Activated naive CD4-positive, alpha-beta T cell treated with anti-CD3 and anti-CD28 coated beads, Interleukin-2, amount 50 U/mL, for 24 hours (primary cell): ENCODE data around the gene LOXL3.

Source experiments
- H3K27ac Mint-ChIP-seq: one replicate; pipeline ENCODE4 v1.8.0; 2021; ENCODE audit warnings: mild to moderate bottlenecking, mixed read lengths
- H3K27me3 Mint-ChIP-seq: one replicate; pipeline ENCODE4 v1.8.0; 2021; ENCODE audit warnings: mixed read lengths
- H3K36me3 Mint-ChIP-seq: one replicate; pipeline ENCODE4 v1.8.0; 2021; ENCODE audit warnings: mixed read lengths
- H3K4me1 Mint-ChIP-seq: one replicate; pipeline ENCODE4 v1.8.0; 2021; ENCODE audit warnings: mixed read lengths
- H3K4me3 Mint-ChIP-seq: one replicate; pipeline ENCODE4 v1.8.0; 2021; ENCODE audit warnings: mild to moderate bottlenecking, mixed read lengths
- H3K9me3 Mint-ChIP-seq: one replicate; pipeline ENCODE4 v1.8.0; 2021; ENCODE audit warnings: mixed read lengths

Gene LOXL3

GRCh38 chr2:74559912-74560311 is 6.2 kb upstream of the LOXL3 start:
- Mint-ChIP-seq H3K27me3 (peaks cover 3% of the 10 kb centered on the region), H3K9me3 (no peaks in the 10 kb centered on the region), H3K4me1 (peaks cover 9% of the 10 kb centered on the region), H3K4me3 (no peak overlapping the region), H3K27ac (no peak overlapping the region), H3K36me3 (no peaks in the 10 kb centered on the region)

GRCh38 chr2:74558284-74559230 is 4.8 kb upstream of the LOXL3 start:
- Mint-ChIP-seq H3K27ac (no peak overlapping the region), H3K9me3 (no peaks in the 10 kb centered on the region), H3K27me3 (peaks cover 3% of the 10 kb centered on the region), H3K4me3 (no peak overlapping the region), H3K36me3 (no peaks in the 10 kb centered on the region), H3K4me1 (peaks cover 9% of the 10 kb centered on the region)

- Mint-ChIP-seq H3K27ac (no peak overlapping the region), H3K36me3 (no peaks in the 10 kb centered on the region), H3K4me1 (peaks cover 9% of the 10 kb centered on the region), H3K9me3 (no peaks in the 10 kb centered on the region), H3K27me3 (peaks cover 1% of the 10 kb centered on the region), H3K4me3 (peak overlapping the region; percentile 47)
These were observed 3.2 kb upstream of the LOXL3 start for GRCh38 chr2:74556831-74557370.

GRCh38 chr2:74556159-74556558 is 2.4 kb upstream of the LOXL3 start:
- Mint-ChIP-seq H3K9me3 (no peaks in the 10 kb centered on the region), H3K27ac (peak overlapping the region; percentile 84), H3K27me3 (peaks cover 8% of the 10 kb centered on the region), H3K4me3 (peak overlapping the region; percentile 58), H3K4me1 (peaks cover 9% of the 10 kb centered on the region), H3K36me3 (no peaks in the 10 kb centered on the region)

- peak overlapping the region; percentile 95 for H3K4me3 Mint-ChIP-seq
These were observed 1.9 kb upstream of the LOXL3 start for GRCh38 chr2:74555610-74556103.

GRCh38 chr2:74554820-74555531 is 1.2 kb upstream of the LOXL3 start:
- Mint-ChIP-seq H3K9me3 (no peaks in the 10 kb centered on the region), H3K27ac (peak overlapping the region; percentile 88), H3K27me3 (peaks cover 14% of the 10 kb centered on the region), H3K36me3 (no peaks in the 10 kb centered on the region), H3K4me3 (peak overlapping the region; percentile 95), H3K4me1 (peaks cover 9% of the 10 kb centered on the region)

More at GRCh38 chr2:74555610-74556103, 1.9 kb upstream of the LOXL3 start:
- Mint-ChIP-seq H3K27me3 (peaks cover 9% of the 10 kb centered on the region), H3K36me3 (no peaks in the 10 kb centered on the region), H3K9me3 (no peaks in the 10 kb centered on the region), H3K27ac (peak overlapping the region; percentile 88), H3K4me1 (peaks cover 9% of the 10 kb centered on the region)

- Mint-ChIP-seq H3K9me3 (no peaks in the 10 kb centered on the region), H3K4me3 (peak overlapping the region; percentile 67), H3K27me3 (peaks cover 23% of the 10 kb centered on the region), H3K27ac (peak overlapping the region; percentile 43), H3K4me1 (peaks cover 13% of the 10 kb centered on the region), H3K36me3 (no peaks in the 10 kb centered on the region)
These were observed 579 bp downstream of the LOXL3 start for GRCh38 chr2:74552914-74553811.

GRCh38 chr2:74551942-74552913 is 1.5 kb downstream of the LOXL3 start:
- no peaks in the 10 kb centered on the region for H3K9me3 Mint-ChIP-seq
- H3K36me3 Mint-ChIP-seq, result no peaks in the 10 kb centered on the region
- H3K27me3 Mint-ChIP-seq, result peaks cover 31% of the 10 kb centered on the region
- peaks cover 16% of the 10 kb centered on the region for H3K4me1 Mint-ChIP-seq
- H3K4me3 Mint-ChIP-seq, result peak overlapping the region; percentile 55
- H3K27ac Mint-ChIP-seq, result no peak overlapping the region

- peak overlapping the region; percentile 10 for H3K27ac Mint-ChIP-seq
- peaks cover 16% of the 10 kb centered on the region for H3K4me1 Mint-ChIP-seq
- no peaks in the 10 kb centered on the region for H3K36me3 Mint-ChIP-seq
- no peaks in the 10 kb centered on the region for H3K9me3 Mint-ChIP-seq
- peaks cover 33% of the 10 kb centered on the region for H3K27me3 Mint-ChIP-seq
- H3K4me3 Mint-ChIP-seq, result no peak overlapping the region
These were observed 2.2 kb downstream of the LOXL3 start for GRCh38 chr2:74551530-74551929.

GRCh38 chr2:74550231-74550630 is 3.5 kb downstream of the LOXL3 start:
- Mint-ChIP-seq H3K4me3 (peak overlapping the region; percentile 56), H3K9me3 (no peaks in the 10 kb centered on the region), H3K27me3 (peaks cover 33% of the 10 kb centered on the region), H3K36me3 (no peaks in the 10 kb centered on the region), H3K27ac (no peak overlapping the region), H3K4me1 (peaks cover 10% of the 10 kb centered on the region)

GRCh38 chr2:74548900-74549826 is 4.6 kb downstream of the LOXL3 start:
- Mint-ChIP-seq H3K4me1 (peaks cover 7% of the 10 kb centered on the region), H3K9me3 (no peaks in the 10 kb centered on the region), H3K27me3 (peaks cover 33% of the 10 kb centered on the region), H3K27ac (no peak overlapping the region), H3K36me3 (no peaks in the 10 kb centered on the region), H3K4me3 (peak overlapping the region; percentile 45)

- H3K27me3 Mint-ChIP-seq, result peaks cover 33% of the 10 kb centered on the region
- no peaks in the 10 kb centered on the region for H3K9me3 Mint-ChIP-seq
- no peaks in the 10 kb centered on the region for H3K36me3 Mint-ChIP-seq
- H3K4me1 Mint-ChIP-seq, result peaks cover 7% of the 10 kb centered on the region
- peak overlapping the region; percentile 83 for H3K4me3 Mint-ChIP-seq
- no peak overlapping the region for H3K27ac Mint-ChIP-seq
These were observed 5.3 kb downstream of the LOXL3 start for GRCh38 chr2:74548285-74548899.

- Mint-ChIP-seq H3K27ac (no peak overlapping the region), H3K4me1 (peaks cover 7% of the 10 kb centered on the region), H3K36me3 (no peaks in the 10 kb centered on the region), H3K4me3 (no peak overlapping the region), H3K27me3 (peaks cover 31% of the 10 kb centered on the region), H3K9me3 (no peaks in the 10 kb centered on the region)
These were observed 7.7 kb downstream of the LOXL3 start for GRCh38 chr2:74546004-74546403.
